Neural progenitor cell (in vitro differentiated cells): ENCODE measurements around the gene WDR33. TPM values are rescaled to one million over a fixed set of nuclear protein-coding genes. Genes with fewer than 3 reads are reported as not detected.

Experiments
- DNase-seq: peaks from one replicate; pipeline ENCODE4 v3.0.0-alpha.2; 2016; ENCODE audit warnings: low spot score
- H2AFZ ChIP-seq: fragments of 200-600 bp; sonication (generic); replicated peaks from 2 replicates; pipeline ENCODE4 v1.6.1; 2016; ENCODE audit warnings: antibody characterized with exemption
- H3F3A ChIP-seq: fragments of 200-600 bp; sonication (generic); 2 replicates; pipeline ENCODE4 v1.6.1; 2016; ENCODE audit warnings: antibody characterized with exemption, low read depth
- H3K27ac ChIP-seq: fragments of 200-600 bp; sonication (generic); 2 replicates; pipeline ENCODE4 v1.5.1; 2016; ENCODE audit warnings: mild to moderate bottlenecking
- H3K27me3 ChIP-seq: fragments of 200-600 bp; sonication (generic); 2 replicates; pipeline ENCODE4 v1.6.1; 2016; ENCODE audit warnings: mild to moderate bottlenecking, moderate library complexity
- H3K36me3 ChIP-seq: fragments of 200-600 bp; sonication (generic); 2 replicates; pipeline ENCODE4 v1.5.1; 2016
- H3K4me1 ChIP-seq: fragments of 200-600 bp; sonication (generic); 2 replicates; pipeline ENCODE4 v1.6.1; 2016; ENCODE audit warnings: mixed run types
- H3K4me2 ChIP-seq: fragments of 200-600 bp; sonication (generic); 2 replicates; pipeline ENCODE4 v1.6.1; 2016
- H3K4me3 ChIP-seq: fragments of 200-600 bp; sonication (generic); 2 replicates; pipeline ENCODE4 v1.5.1; 2016
- H3K79me2 ChIP-seq: fragments of 200-600 bp; sonication (generic); 2 replicates; pipeline ENCODE4 v1.6.1; 2016; ENCODE audit warnings: low read depth
- H3K9ac ChIP-seq: fragments of 200-600 bp; sonication (generic); 2 replicates; pipeline ENCODE4 v1.6.1; 2016
- H3K9me3 ChIP-seq: fragments of 200-600 bp; sonication (generic); 2 replicates; pipeline ENCODE4 v1.5.1; 2016; ENCODE audit warnings: low read depth
- H4K20me1 ChIP-seq: fragments of 200-600 bp; sonication (generic); 2 replicates; pipeline ENCODE4 v1.6.1; 2016; ENCODE audit warnings: low read depth
- H3K27ac Mint-ChIP-seq: 3 replicates; pipeline ENCODE4 v1.8.0; 2021; ENCODE audit warnings: mixed read lengths
- H3K27me3 Mint-ChIP-seq: 2 replicates; pipeline ENCODE4 v1.8.0; 2022; ENCODE audit warnings: low read depth, mild to moderate bottlenecking, inconsistent platforms, moderate library complexity, mixed read lengths; ENCODE audit not compliant: insufficient read depth
- H3K36me3 Mint-ChIP-seq: 3 replicates; pipeline ENCODE4 v1.8.0; 2021; ENCODE audit warnings: mixed read lengths
- H3K4me1 Mint-ChIP-seq: 3 replicates; pipeline ENCODE4 v1.8.0; 2021; ENCODE audit warnings: mixed read lengths
- H3K4me3 Mint-ChIP-seq: 3 replicates; pipeline ENCODE4 v1.8.0; 2021; ENCODE audit warnings: mild to moderate bottlenecking, moderate library complexity, mixed read lengths
- H3K9me3 Mint-ChIP-seq: 3 replicates; pipeline ENCODE4 v1.8.0; 2020; ENCODE audit warnings: mixed read lengths
- CTCF ChIP-seq: fragments of 200-600 bp; sonication (generic); IDR thresholded peaks from 2 replicates; pipeline ENCODE4 v1.5.1; 2017; ENCODE audit warnings: antibody characterized with exemption, mild to moderate bottlenecking
- EZH2 ChIP-seq: fragments of 200-600 bp; sonication (generic); IDR thresholded peaks from 2 replicates; pipeline ENCODE4 v1.6.1; 2017; ENCODE audit warnings: antibody characterized with exemption, mild to moderate bottlenecking, moderate library complexity
- EZH2phosphoT487 ChIP-seq: fragments of 200-600 bp; sonication (generic); IDR thresholded peaks from 2 replicates; pipeline ENCODE4 v1.6.1; 2017; ENCODE audit warnings: antibody characterized with exemption
- total RNA-seq: library from RNA; depleted of rRNA; stranded (reverse); fragments of >200 nt; gene quantifications from 2 replicates; pipeline ENCODE4 v1.2.3, GENCODE V29; 2015; ENCODE audit warnings: low replicate concordance

Gene WDR33
- total RNA-seq, 1 donor from 2014 or later, result 83.4 TPM

GRCh38 chr2:127735537-127736399 lies 75.2 kb downstream of the WDR33 start:
- H3K27me3 ChIP-seq, result no peaks in the 10 kb centered on the region
- no peak overlapping the region for H3K9ac ChIP-seq
- DNase-seq, result no peak
- H3K4me3 ChIP-seq, result no peak overlapping the region
- Mint-ChIP-seq H3K27me3 (peaks cover 2% of the 10 kb centered on the region), H3K27ac (no peak overlapping the region), H3K9me3 (no peaks in the 10 kb centered on the region), H3K36me3 (peaks cover 8% of the 10 kb centered on the region), H3K4me1 (no peaks in the 10 kb centered on the region), H3K4me3 (no peak overlapping the region)
- H3K4me1 ChIP-seq, result no peaks in the 10 kb centered on the region
- no peaks in the 10 kb centered on the region for H3F3A ChIP-seq
- H3K27ac ChIP-seq, result peak overlapping the region; percentile 14
- no peaks in the 10 kb centered on the region for H3K36me3 ChIP-seq
- TF ChIP-seq EZH2phosphoT487 (no peak), CTCF (no peak), EZH2 (no peak)
- H3K79me2 ChIP-seq, result no peaks in the 10 kb centered on the region
- no peak overlapping the region for H3K4me2 ChIP-seq
- H4K20me1 ChIP-seq, result no peaks in the 10 kb centered on the region
- H2AFZ ChIP-seq, result no peak overlapping the region
- H3K9me3 ChIP-seq, result no peaks in the 10 kb centered on the region

- Histone ChIP-seq H3K79me2 (no peaks in the 10 kb centered on the region), H3K4me1 (no peaks in the 10 kb centered on the region), H2AFZ (no peak overlapping the region), H3F3A (no peaks in the 10 kb centered on the region), H4K20me1 (no peaks in the 10 kb centered on the region), H3K9me3 (no peaks in the 10 kb centered on the region), H3K27me3 (no peaks in the 10 kb centered on the region), H3K27ac (peak overlapping the region; percentile 14), H3K36me3 (no peaks in the 10 kb centered on the region), H3K9ac (no peak overlapping the region), H3K4me3 (no peak overlapping the region), H3K4me2 (no peak overlapping the region)
- DNase-seq, result no peak
- H3K9me3 Mint-ChIP-seq, result no peaks in the 10 kb centered on the region
- H3K4me3 Mint-ChIP-seq, result no peak overlapping the region
- no peaks in the 10 kb centered on the region for H3K4me1 Mint-ChIP-seq
- H3K27ac Mint-ChIP-seq, result no peak overlapping the region
- H3K27me3 Mint-ChIP-seq, result peaks cover 2% of the 10 kb centered on the region
- TF ChIP-seq EZH2 (no peak), EZH2phosphoT487 (no peak), CTCF (no peak)
- H3K36me3 Mint-ChIP-seq, result peaks cover 3% of the 10 kb centered on the region
Observed at GRCh38 chr2:127735044-127735443, 75.9 kb downstream of the WDR33 start.

- TF ChIP-seq EZH2phosphoT487 (no peak), EZH2 (no peak), CTCF (no peak)
- DNase-seq, result no peak
- no peak overlapping the region for H3K4me3 ChIP-seq
- H3K79me2 ChIP-seq, result no peaks in the 10 kb centered on the region
- no peaks in the 10 kb centered on the region for H3F3A ChIP-seq
- H3K4me1 ChIP-seq, result no peaks in the 10 kb centered on the region
- H3K36me3 Mint-ChIP-seq, result peaks cover 2% of the 10 kb centered on the region
- no peak overlapping the region for H2AFZ ChIP-seq
- H3K27ac ChIP-seq, result no peak overlapping the region
- no peaks in the 10 kb centered on the region for H3K9me3 ChIP-seq
- H3K9me3 Mint-ChIP-seq, result no peaks in the 10 kb centered on the region
- H4K20me1 ChIP-seq, result no peaks in the 10 kb centered on the region
- H3K4me2 ChIP-seq, result no peak overlapping the region
- H3K4me3 Mint-ChIP-seq, result no peak overlapping the region
- no peaks in the 10 kb centered on the region for H3K27me3 ChIP-seq
- H3K36me3 ChIP-seq, result no peaks in the 10 kb centered on the region
- peaks cover 2% of the 10 kb centered on the region for H3K27me3 Mint-ChIP-seq
- H3K27ac Mint-ChIP-seq, result no peak overlapping the region
- no peak overlapping the region for H3K9ac ChIP-seq
- H3K4me1 Mint-ChIP-seq, result no peaks in the 10 kb centered on the region
Observed at GRCh38 chr2:127733816-127734537, 77.0 kb downstream of the WDR33 start.
